WTC11 (cell line): ENCODE results near the gene STAT1. TPM values are rescaled to one million over a fixed set of nuclear protein-coding genes. Genes with fewer than 3 reads are reported as not detected.

Experiments
- ATAC-seq: fragments of 200-7000 bp; cut with Tn5 transposase; 2 replicates; pipeline ENCODE4 v1.10.0; 2021; ENCODE audit warnings: mild to moderate bottlenecking, moderate library complexity
- CTCF ChIA-PET: fragments of 300-600 bp; sonication (Branson Sonifier 250); formaldehyde crosslinking; loops from one replicate; lab custom pipeline; 2021; ENCODE audit warnings: antibody characterized with exemption; lab: Charles Lee
- POLR2A ChIA-PET: fragments of 350-600 bp; sonication (Branson Sonifier 250); formaldehyde crosslinking; loops from one replicate; lab custom pipeline; 2021; ENCODE audit warnings: antibody characterized with exemption; lab: Charles Lee
- DNase-seq: peaks from one replicate; pipeline ENCODE4 v3.0.0; 2021; ENCODE audit warnings: low spot score
- H3K27ac Mint-ChIP-seq: 2 replicates; pipeline ENCODE4 v1.8.0; 2021; ENCODE audit warnings: mixed read lengths
- H3K27me3 Mint-ChIP-seq: 2 replicates; pipeline ENCODE4 v1.8.0; 2021; ENCODE audit warnings: low read depth, mild to moderate bottlenecking, moderate library complexity, mixed read lengths
- H3K36me3 Mint-ChIP-seq: 2 replicates; pipeline ENCODE4 v1.8.0; 2021; ENCODE audit warnings: mixed read lengths
- H3K4me1 Mint-ChIP-seq: 2 replicates; pipeline ENCODE4 v1.8.0; 2022; ENCODE audit warnings: mixed read lengths
- H3K4me3 Mint-ChIP-seq: 2 replicates; pipeline ENCODE4 v1.8.0; 2021; ENCODE audit warnings: mild to moderate bottlenecking, moderate library complexity, mixed read lengths
- H3K9me3 Mint-ChIP-seq: 2 replicates; pipeline ENCODE4 v1.8.0; 2021; ENCODE audit warnings: mixed read lengths
- AR ChIP-seq: fragments of 250-450 bp; sonication (Bioruptor Pico); IDR thresholded peaks from 2 replicates; pipeline ENCODE4 v1.9.0; 2021; ENCODE audit warnings: mild to moderate bottlenecking
- ELF4 ChIP-seq: sonication (generic); formaldehyde crosslinking; IDR thresholded peaks from 2 replicates; pipeline ENCODE4 v1.8.1; 2022; ENCODE audit warnings: low read depth, mild to moderate bottlenecking, moderate library complexity, missing genetic modification reagents
- FOXK1 ChIP-seq: sonication (generic); formaldehyde crosslinking; IDR thresholded peaks from 2 replicates; pipeline ENCODE4 v1.8.0; 2022; ENCODE audit warnings: mild to moderate bottlenecking, moderate library complexity, missing genetic modification reagents
- FOXP1 ChIP-seq: sonication (generic); formaldehyde crosslinking; IDR thresholded peaks from 2 replicates; pipeline ENCODE4 v1.8.0; 2022; ENCODE audit warnings: missing genetic modification reagents, mild to moderate bottlenecking, moderate library complexity, borderline replicate concordance
- JUN ChIP-seq: sonication (generic); formaldehyde crosslinking; IDR thresholded peaks from 2 replicates; pipeline ENCODE4 v1.8.0; 2023; ENCODE audit warnings: mild to moderate bottlenecking, missing genetic modification reagents
- NFATC4 ChIP-seq: fragments of 250-450 bp; sonication (Bioruptor Pico); IDR thresholded peaks from 2 replicates; pipeline ENCODE4 v1.9.0; 2021; ENCODE audit warnings: mild to moderate bottlenecking
- NR2C2 ChIP-seq: sonication (generic); formaldehyde crosslinking; IDR thresholded peaks from 2 replicates; pipeline ENCODE4 v1.8.0; 2022; ENCODE audit warnings: mild to moderate bottlenecking, missing genetic modification reagents
- NR3C1 ChIP-seq: sonication (generic); formaldehyde crosslinking; conservative IDR thresholded peaks from 2 replicates; pipeline ENCODE4 v1.8.1; 2023; ENCODE audit warnings: low read depth, mild to moderate bottlenecking, missing genetic modification reagents
- RELA ChIP-seq: sonication (generic); formaldehyde crosslinking; IDR thresholded peaks from 2 replicates; pipeline ENCODE4 v1.8.1; 2022; ENCODE audit warnings: missing genetic modification reagents, mild to moderate bottlenecking, borderline replicate concordance
- SP1 ChIP-seq: sonication (generic); formaldehyde crosslinking; conservative IDR thresholded peaks from 2 replicates; pipeline ENCODE4 v1.8.1; 2022; ENCODE audit warnings: missing genetic modification reagents
- TEAD1 ChIP-seq: sonication (generic); formaldehyde crosslinking; IDR thresholded peaks from 2 replicates; pipeline ENCODE4 v1.8.0; 2022; ENCODE audit warnings: mild to moderate bottlenecking, missing genetic modification reagents
- ZNF416 ChIP-seq: fragments of 250-450 bp; sonication (Bioruptor Pico); IDR thresholded peaks from 2 replicates; pipeline ENCODE4 v1.9.0; 2021; ENCODE audit warnings: mild to moderate bottlenecking, inconsistent platforms
- total RNA-seq: library from RNA; stranded (reverse); gene quantifications from 3 replicates; pipeline ENCODE4 v1.2.3, GENCODE V29; 2021
- TF ChIP-seq, protein P1 (sequence below): sonication (generic); formaldehyde crosslinking; IDR thresholded peaks from 2 replicates; pipeline ENCODE4 v1.8.1; 2022; ENCODE audit warnings: low read depth, mild to moderate bottlenecking, moderate library complexity, missing genetic modification reagents, borderline replicate concordance
- TF ChIP-seq, protein P2 (sequence below): sonication (generic); formaldehyde crosslinking; IDR thresholded peaks from 2 replicates; pipeline ENCODE4 v1.8.1; 2023; ENCODE audit warnings: mild to moderate bottlenecking, moderate library complexity, missing genetic modification reagents
- TF ChIP-seq, protein P3 (sequence below): sonication (generic); formaldehyde crosslinking; IDR thresholded peaks from 2 replicates; pipeline ENCODE4 v1.8.0; 2022; ENCODE audit warnings: missing genetic modification reagents
- TF ChIP-seq, protein P4 (sequence below): sonication (generic); formaldehyde crosslinking; IDR thresholded peaks from 2 replicates; pipeline ENCODE4 v1.8.1; 2022; ENCODE audit warnings: mild to moderate bottlenecking, moderate library complexity, missing genetic modification reagents

Gene STAT1
- total RNA-seq, 1 experiment from 2014 or later, result 36.1 TPM

- TF ChIP-seq, protein P1, sequence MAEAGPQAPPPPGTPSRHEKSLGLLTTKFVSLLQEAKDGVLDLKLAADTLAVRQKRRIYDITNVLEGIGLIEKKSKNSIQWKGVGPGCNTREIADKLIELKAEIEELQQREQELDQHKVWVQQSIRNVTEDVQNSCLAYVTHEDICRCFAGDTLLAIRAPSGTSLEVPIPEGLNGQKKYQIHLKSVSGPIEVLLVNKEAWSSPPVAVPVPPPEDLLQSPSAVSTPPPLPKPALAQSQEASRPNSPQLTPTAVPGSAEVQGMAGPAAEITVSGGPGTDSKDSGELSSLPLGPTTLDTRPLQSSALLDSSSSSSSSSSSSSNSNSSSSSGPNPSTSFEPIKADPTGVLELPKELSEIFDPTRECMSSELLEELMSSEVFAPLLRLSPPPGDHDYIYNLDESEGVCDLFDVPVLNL, result no peak
- TF ChIP-seq JUN (CRISPR knock-in tag) (no peak), NR2C2 (CRISPR knock-in tag) (no peak), FOXK1 (no peak), AR (no peak), NR3C1 (CRISPR knock-in tag) (no peak)
- TF ChIP-seq, protein P2, sequence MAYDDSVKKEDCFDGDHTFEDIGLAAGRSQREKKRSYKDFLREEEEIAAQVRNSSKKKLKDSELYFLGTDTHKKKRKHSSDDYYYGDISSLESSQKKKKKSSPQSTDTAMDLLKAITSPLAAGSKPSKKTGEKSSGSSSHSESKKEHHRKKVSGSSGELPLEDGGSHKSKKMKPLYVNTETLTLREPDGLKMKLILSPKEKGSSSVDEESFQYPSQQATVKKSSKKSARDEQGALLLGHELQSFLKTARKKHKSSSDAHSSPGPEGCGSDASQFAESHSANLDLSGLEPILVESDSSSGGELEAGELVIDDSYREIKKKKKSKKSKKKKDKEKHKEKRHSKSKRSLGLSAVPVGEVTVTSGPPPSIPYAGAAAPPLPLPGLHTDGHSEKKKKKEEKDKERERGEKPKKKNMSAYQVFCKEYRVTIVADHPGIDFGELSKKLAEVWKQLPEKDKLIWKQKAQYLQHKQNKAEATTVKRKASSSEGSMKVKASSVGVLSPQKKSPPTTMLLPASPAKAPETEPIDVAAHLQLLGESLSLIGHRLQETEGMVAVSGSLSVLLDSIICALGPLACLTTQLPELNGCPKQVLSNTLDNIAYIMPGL, result no peak
- TF ChIP-seq, protein P3, sequence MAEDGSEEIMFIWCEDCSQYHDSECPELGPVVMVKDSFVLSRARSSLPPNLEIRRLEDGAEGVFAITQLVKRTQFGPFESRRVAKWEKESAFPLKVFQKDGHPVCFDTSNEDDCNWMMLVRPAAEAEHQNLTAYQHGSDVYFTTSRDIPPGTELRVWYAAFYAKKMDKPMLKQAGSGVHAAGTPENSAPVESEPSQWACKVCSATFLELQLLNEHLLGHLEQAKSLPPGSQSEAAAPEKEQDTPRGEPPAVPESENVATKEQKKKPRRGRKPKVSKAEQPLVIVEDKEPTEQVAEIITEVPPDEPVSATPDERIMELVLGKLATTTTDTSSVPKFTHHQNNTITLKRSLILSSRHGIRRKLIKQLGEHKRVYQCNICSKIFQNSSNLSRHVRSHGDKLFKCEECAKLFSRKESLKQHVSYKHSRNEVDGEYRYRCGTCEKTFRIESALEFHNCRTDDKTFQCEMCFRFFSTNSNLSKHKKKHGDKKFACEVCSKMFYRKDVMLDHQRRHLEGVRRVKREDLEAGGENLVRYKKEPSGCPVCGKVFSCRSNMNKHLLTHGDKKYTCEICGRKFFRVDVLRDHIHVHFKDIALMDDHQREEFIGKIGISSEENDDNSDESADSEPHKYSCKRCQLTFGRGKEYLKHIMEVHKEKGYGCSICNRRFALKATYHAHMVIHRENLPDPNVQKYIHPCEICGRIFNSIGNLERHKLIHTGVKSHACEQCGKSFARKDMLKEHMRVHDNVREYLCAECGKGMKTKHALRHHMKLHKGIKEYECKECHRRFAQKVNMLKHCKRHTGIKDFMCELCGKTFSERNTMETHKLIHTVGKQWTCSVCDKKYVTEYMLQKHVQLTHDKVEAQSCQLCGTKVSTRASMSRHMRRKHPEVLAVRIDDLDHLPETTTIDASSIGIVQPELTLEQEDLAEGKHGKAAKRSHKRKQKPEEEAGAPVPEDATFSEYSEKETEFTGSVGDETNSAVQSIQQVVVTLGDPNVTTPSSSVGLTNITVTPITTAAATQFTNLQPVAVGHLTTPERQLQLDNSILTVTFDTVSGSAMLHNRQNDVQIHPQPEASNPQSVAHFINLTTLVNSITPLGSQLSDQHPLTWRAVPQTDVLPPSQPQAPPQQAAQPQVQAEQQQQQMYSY (CRISPR knock-in tag), result no peak
Observed at GRCh38 chr2:190972846-190973245, 41.1 kb downstream of the STAT1 start (continued).

DNA sequence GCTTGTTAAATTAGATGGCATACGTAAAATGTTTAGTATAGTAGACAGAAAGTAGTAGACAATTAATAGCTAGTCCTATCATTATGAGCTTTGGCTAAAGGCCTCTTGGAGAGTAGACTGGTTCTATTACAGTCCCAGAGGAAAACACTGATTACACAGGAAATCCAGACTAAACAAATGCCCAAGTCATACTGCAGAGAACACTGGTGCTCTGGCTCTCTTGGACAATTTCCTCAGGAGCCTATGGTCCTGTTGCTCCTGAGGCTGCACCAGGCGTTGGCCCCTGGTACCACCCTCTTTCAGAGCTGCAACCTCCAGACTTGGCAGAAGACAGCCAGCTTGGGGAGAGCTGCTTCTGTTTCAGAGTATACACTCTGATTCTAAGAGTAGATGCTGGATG lies 41.8 kb downstream of the STAT1 start:
- Mint-ChIP-seq H3K27ac (no peak overlapping the region), H3K4me3 (no peak overlapping the region), H3K27me3 (no peaks in the 10 kb centered on the region), H3K36me3 (peaks cover 68% of the 10 kb centered on the region), H3K9me3 (no peaks in the 10 kb centered on the region), H3K4me1 (no peaks in the 10 kb centered on the region)
- ChIA-PET CTCF (no interaction called here), POLR2A (no interaction called here)
- DNase-seq (no peak), ATAC-seq (no peak)
- TF ChIP-seq NFATC4 (no peak), FOXP1 (CRISPR knock-in tag) (no peak), TEAD1 (CRISPR knock-in tag) (no peak), ELF4 (CRISPR knock-in tag) (no peak), SP1 (CRISPR knock-in tag) (no peak), ZNF416 (CRISPR knock-in tag) (no peak), RELA (CRISPR knock-in tag) (no peak)
- TF ChIP-seq, protein P4, sequence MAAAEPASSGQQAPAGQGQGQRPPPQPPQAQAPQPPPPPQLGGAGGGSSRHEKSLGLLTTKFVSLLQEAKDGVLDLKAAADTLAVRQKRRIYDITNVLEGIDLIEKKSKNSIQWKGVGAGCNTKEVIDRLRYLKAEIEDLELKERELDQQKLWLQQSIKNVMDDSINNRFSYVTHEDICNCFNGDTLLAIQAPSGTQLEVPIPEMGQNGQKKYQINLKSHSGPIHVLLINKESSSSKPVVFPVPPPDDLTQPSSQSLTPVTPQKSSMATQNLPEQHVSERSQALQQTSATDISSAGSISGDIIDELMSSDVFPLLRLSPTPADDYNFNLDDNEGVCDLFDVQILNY (CRISPR knock-in tag), result no peak
